Measurements from ENCODE around the gene ABL2. TPM values are rescaled to one million over a fixed set of nuclear protein-coding genes. Genes with fewer than 3 reads are reported as not detected.
"Not testable (repeated sequence)": the region's sequence is repeated elsewhere in the genome, so short reads cannot be mapped to it uniquely, and the experiment has no call there.

The ABL2 gene
- total and polyA plus RNA-seq, 12 donors, result 2.5 to 14.4 (median 10.9) TPM

DNA sequence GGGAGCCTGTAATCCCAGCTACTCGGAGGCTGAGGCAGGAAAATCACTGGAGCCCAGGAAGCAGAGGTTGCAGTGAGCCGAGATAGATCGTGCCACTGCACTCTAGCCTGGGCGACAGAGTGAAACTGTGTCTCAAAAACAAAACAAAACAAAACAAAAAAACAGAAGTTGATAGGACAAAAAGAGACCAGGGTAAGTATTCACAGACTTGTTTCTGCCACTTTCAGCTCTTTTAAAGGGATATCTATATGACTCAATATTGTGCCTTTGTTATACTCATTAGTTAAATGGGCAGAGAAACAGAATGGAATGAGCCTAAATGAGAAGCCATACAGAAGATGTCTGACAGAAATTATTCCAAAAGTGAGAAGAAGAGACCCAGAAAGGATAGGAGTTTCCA is 23.1 kb upstream of the ABL2 start:
- H3K27me3 ChIP-seq, result no peaks in the 10 kb centered on the region
- WGBS, 2 donors, result 73 to 92% methylated on average over 4 of the region's 4 CpGs
- intact Hi-C loops (cut with DNase I), result loop anchor here in 5 of 10 donors (5.0 to 10.0 kb wide), 3 partner anchors 115 to 122 kb away; partner anchors contain the start of gene AXDND1 (in 3 of the 5)
- H3K4me1 ChIP-seq, result peaks cover 0 to 4% (median 0%) of the 10 kb centered on the region in 9 donors
- H3K9me3 ChIP-seq, result no peaks in the 10 kb centered on the region
- H3K36me3 ChIP-seq, result no peaks in the 10 kb centered on the region
- no peak overlapping the region for H3K27ac ChIP-seq
- ATAC-seq (no peak), DNase-seq (no peak)
- TF ChIP-seq, protein P1, sequence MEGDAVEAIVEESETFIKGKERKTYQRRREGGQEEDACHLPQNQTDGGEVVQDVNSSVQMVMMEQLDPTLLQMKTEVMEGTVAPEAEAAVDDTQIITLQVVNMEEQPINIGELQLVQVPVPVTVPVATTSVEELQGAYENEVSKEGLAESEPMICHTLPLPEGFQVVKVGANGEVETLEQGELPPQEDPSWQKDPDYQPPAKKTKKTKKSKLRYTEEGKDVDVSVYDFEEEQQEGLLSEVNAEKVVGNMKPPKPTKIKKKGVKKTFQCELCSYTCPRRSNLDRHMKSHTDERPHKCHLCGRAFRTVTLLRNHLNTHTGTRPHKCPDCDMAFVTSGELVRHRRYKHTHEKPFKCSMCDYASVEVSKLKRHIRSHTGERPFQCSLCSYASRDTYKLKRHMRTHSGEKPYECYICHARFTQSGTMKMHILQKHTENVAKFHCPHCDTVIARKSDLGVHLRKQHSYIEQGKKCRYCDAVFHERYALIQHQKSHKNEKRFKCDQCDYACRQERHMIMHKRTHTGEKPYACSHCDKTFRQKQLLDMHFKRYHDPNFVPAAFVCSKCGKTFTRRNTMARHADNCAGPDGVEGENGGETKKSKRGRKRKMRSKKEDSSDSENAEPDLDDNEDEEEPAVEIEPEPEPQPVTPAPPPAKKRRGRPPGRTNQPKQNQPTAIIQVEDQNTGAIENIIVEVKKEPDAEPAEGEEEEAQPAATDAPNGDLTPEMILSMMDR (IDR thresholded peaks at IDR 0.05), result no peak
- H3K4me3 ChIP-seq, result no peak overlapping the region

- Histone ChIP-seq H3K27ac (no peak overlapping the region), H3K36me3 (no peaks in the 10 kb centered on the region), H3K4me1 (peaks cover 0 to 4% (median 0%) of the 10 kb centered on the region in 9 donors), H3K4me3 (no peak overlapping the region), H3K27me3 (no peaks in the 10 kb centered on the region), H3K9me3 (no peaks in the 10 kb centered on the region)
- ATAC-seq (peak in 2 of 8 donors; percentile 38 to 72), DNase-seq (no peak)
- intact Hi-C loops (cut with DNase I), result loop anchor here in 5 of 10 donors (5.0 to 10.0 kb wide), 3 partner anchors 116 to 123 kb away; partner anchors contain the start of gene AXDND1 (in 3 of the 5)
- TF ChIP-seq, protein P1 (IDR thresholded peaks at IDR 0.05), result peak in 6 of 9 donors; percentile 34 to 56 (median 48)
- 35 to 70% methylated on average over 1 of the region's 1 CpG for WGBS, 2 donors
Measured at GRCh38 chr1:179251675-179252074, 22.2 kb upstream of the ABL2 start.

GRCh38 chr1:179247923-179248322 is 18.4 kb upstream of the ABL2 start:
- TF ChIP-seq, protein P1 (IDR thresholded peaks at IDR 0.05), result no peak
- Histone ChIP-seq H3K4me1 (peaks cover 0 to 4% (median 0%) of the 10 kb centered on the region in 9 donors), H3K9me3 (no peaks in the 10 kb centered on the region), H3K27ac (no peak overlapping the region), H3K36me3 (no peaks in the 10 kb centered on the region), H3K4me3 (no peak overlapping the region), H3K27me3 (no peaks in the 10 kb centered on the region)
- no peak for ATAC-seq
- no peak for DNase-seq
- intact Hi-C loops (cut with DNase I), result no loop called here
- 89 to 96% methylated on average over 9 of the region's 9 CpGs for WGBS, 2 donors

DNA sequence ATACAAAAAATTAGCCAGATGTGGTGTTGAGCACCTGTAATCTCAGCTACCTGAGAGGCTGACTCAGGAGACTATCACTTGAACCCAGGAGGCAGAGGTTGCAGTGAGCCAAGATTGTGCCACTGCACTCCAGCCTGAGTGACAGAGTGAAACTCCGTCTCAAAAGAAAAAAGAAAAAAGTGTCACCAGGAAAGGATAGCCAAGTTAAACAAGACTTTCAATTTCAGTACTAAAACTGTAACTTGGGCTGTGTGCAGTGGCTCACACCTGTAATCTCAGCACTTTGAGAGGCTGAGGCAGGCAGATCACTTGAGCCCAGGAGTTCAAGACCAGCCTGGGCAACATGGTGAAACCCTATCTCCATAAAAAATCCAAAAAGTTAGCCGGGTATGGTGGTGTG is 15.9 kb upstream of the ABL2 start:
- ATAC-seq; H3K4me1 ChIP-seq; H3K27me3 ChIP-seq; H3K36me3 ChIP-seq; intact Hi-C loops (cut with DNase I); H3K9me3 ChIP-seq; DNase-seq; H3K4me3 ChIP-seq; H3K27ac ChIP-seq: not testable (repeated sequence)
- 77 to 87% methylated on average over 2 of the region's 2 CpGs for WGBS, 2 donors

DNA sequence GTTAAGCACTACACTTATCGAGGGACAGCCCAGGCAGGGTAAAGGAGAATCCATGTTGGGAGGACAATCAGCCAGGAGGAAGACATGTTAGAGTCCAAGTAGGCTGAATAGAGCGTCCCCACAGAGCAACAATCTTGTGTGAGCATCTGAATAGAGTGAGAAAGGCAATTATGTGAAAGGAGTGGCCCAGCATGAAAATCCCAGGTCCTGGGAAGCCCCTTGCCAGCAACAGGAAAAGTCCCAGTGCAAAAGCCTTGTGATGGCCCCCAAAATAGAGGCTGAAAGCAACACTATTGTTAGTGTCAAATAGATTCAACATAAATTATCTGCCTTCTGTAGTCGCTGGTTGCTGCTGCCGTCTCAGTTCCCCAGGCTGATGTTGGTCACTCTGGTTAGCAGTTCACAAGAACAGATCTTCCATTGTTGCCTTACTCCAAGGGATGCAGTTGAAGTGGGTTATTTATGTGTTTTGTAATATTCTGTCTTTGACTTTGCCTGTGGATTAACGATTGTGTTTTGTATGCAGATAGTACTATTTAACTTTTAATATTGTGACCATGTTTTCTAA is 12.1 kb upstream of the ABL2 start:
- TF ChIP-seq, protein P1 (IDR thresholded peaks at IDR 0.05), result no peak
- H3K36me3 ChIP-seq, result no peaks in the 10 kb centered on the region
- no peaks in the 10 kb centered on the region for H3K4me1 ChIP-seq
- no peak for DNase-seq
- no peaks in the 10 kb centered on the region for H3K27me3 ChIP-seq
- WGBS, 2 donors, result 80 to 84% methylated on average over 5 of the region's 5 CpGs
- no peak overlapping the region for H3K27ac ChIP-seq
- intact Hi-C loops (cut with DNase I), result no loop called here
- H3K4me3 ChIP-seq, result no peak overlapping the region
- no peaks in the 10 kb centered on the region for H3K9me3 ChIP-seq
- ATAC-seq, result no peak

Data from heart right ventricle (tissue), 16 donors.